Measurements from ENCODE around the gene CCT6B. TPM values are rescaled to one million over a fixed set of nuclear protein-coding genes. Genes with fewer than 3 reads are reported as not detected.

The CCT6B gene
- total RNA-seq, 1 experiment from 2014 or later, result 1.5 TPM

DNA sequence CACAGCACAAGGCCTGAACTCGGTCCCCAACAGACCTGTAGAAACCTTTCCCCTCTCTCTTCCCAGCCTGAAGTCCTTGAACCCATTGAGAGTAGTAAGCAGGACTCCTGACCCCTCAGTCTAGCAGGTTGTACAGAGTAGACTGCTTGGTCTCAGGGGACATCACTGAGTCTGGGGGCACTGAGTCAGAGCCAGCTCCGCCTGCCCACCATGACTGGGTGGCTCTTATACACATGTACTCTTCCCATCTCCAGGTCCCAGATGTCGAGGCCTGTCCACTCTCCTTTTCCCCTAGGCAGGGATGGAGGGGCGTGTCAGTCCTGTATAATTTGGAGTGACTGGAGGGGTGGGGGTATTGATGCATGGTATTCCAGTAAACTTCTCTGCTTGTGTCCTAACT is 42.5 kb upstream of the CCT6B start:
- no peak overlapping the region for H3K27ac ChIP-seq (ENCODE audit: low read length)
- ATAC-seq, result no peak
- in situ Hi-C loops (cut with HindIII; ENCODE audit: low pct_unique_long_range_greater_than_20kb, low sequenced_read_pairs), result no loop called here
- H3K36me3 ChIP-seq (ENCODE audit: control insufficient read depth, insufficient read depth, low read length), result no peaks in the 10 kb centered on the region; the same call in 1 of the 2 replicates
- TF ChIP-seq, protein P1, sequence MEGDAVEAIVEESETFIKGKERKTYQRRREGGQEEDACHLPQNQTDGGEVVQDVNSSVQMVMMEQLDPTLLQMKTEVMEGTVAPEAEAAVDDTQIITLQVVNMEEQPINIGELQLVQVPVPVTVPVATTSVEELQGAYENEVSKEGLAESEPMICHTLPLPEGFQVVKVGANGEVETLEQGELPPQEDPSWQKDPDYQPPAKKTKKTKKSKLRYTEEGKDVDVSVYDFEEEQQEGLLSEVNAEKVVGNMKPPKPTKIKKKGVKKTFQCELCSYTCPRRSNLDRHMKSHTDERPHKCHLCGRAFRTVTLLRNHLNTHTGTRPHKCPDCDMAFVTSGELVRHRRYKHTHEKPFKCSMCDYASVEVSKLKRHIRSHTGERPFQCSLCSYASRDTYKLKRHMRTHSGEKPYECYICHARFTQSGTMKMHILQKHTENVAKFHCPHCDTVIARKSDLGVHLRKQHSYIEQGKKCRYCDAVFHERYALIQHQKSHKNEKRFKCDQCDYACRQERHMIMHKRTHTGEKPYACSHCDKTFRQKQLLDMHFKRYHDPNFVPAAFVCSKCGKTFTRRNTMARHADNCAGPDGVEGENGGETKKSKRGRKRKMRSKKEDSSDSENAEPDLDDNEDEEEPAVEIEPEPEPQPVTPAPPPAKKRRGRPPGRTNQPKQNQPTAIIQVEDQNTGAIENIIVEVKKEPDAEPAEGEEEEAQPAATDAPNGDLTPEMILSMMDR (IDR thresholded peaks at IDR 0.05), result no peak
- TF ChIP-seq SIN3A (IDR thresholded peaks at IDR 0.05; ENCODE audit: borderline replicate concordance, insufficient read depth, low read depth, low read length) (no peak), TCF7L2 (IDR thresholded peaks at IDR 0.05; ENCODE audit: low read depth, low read length) (no peak)
- TF ChIP-seq, protein P2, sequence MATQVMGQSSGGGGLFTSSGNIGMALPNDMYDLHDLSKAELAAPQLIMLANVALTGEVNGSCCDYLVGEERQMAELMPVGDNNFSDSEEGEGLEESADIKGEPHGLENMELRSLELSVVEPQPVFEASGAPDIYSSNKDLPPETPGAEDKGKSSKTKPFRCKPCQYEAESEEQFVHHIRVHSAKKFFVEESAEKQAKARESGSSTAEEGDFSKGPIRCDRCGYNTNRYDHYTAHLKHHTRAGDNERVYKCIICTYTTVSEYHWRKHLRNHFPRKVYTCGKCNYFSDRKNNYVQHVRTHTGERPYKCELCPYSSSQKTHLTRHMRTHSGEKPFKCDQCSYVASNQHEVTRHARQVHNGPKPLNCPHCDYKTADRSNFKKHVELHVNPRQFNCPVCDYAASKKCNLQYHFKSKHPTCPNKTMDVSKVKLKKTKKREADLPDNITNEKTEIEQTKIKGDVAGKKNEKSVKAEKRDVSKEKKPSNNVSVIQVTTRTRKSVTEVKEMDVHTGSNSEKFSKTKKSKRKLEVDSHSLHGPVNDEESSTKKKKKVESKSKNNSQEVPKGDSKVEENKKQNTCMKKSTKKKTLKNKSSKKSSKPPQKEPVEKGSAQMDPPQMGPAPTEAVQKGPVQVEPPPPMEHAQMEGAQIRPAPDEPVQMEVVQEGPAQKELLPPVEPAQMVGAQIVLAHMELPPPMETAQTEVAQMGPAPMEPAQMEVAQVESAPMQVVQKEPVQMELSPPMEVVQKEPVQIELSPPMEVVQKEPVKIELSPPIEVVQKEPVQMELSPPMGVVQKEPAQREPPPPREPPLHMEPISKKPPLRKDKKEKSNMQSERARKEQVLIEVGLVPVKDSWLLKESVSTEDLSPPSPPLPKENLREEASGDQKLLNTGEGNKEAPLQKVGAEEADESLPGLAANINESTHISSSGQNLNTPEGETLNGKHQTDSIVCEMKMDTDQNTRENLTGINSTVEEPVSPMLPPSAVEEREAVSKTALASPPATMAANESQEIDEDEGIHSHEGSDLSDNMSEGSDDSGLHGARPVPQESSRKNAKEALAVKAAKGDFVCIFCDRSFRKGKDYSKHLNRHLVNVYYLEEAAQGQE (IDR thresholded peaks at IDR 0.05; ENCODE audit: insufficient read depth in 1 of 2, low read depth in 2 of 2, low read length in 1 of 2), result no peak
- ChIA-PET POLR2A (no interaction called here), CTCF (no interaction called here)
- H3K9me3 ChIP-seq (ENCODE audit: control insufficient read depth, insufficient read depth, low read depth, low read length), result no peaks in the 10 kb centered on the region
- no peaks in the 10 kb centered on the region for H3K27me3 ChIP-seq (ENCODE audit: control insufficient read depth, insufficient read depth, low read length)
- BruUV-seq (replicated peaks), result no TSS peak
- no peaks in the 10 kb centered on the region for H3K4me1 ChIP-seq (ENCODE audit: control insufficient read depth, insufficient read depth, low read length)
- DNase-seq (ENCODE audit: low read depth, low spot score), result no peak
- H3K4me3 ChIP-seq (ENCODE audit: low read depth in 2 of 2, low read length in 2 of 2), result no peak overlapping the region
- intact Hi-C loops (cut with micrococcal nuclease; ENCODE audit: unreplicated experiment), result no loop called here

DNA sequence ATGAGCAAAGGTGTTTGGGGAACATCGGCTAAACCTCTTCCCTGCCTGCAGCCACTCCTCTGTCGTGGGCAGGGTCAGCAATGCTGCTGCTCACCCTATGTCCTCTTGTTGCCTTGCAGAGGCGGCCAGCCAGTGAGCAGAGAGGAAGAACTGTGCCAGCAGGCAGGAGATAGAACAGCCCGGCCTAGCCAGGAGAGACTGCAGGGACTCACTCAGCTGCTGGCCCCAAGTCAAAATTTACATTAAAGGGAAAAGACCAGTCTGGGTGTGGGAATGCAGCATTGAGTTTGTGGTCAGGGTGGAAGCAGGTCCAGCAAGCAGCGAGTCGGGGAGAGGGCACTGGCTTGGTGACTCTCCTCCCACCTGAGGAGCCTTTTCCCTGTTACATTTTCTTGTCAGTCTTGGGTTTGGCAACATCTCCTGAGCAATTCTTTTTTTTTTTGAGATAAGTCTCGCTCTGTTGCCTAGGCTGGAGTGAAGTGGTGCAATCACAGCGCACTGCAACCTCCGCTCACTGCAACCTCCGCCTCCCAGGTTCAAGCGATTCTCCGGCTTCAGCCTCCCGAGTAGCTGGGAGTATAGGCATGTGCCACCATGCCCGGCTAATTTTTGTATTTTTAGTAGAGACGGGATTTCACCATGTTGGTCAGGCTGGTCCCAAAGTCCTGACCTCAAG is 41.8 kb upstream of the CCT6B start:
- Histone ChIP-seq H3K27ac (ENCODE audit: low read length) (no peak overlapping the region), H3K4me1 (ENCODE audit: control insufficient read depth, insufficient read depth, low read length) (no peaks in the 10 kb centered on the region), H3K36me3 (ENCODE audit: control insufficient read depth, insufficient read depth, low read length) (no peaks in the 10 kb centered on the region; the same call in 1 of the 2 replicates), H3K4me3 (ENCODE audit: low read depth in 2 of 2, low read length in 2 of 2) (no peak overlapping the region), H3K9me3 (ENCODE audit: control insufficient read depth, insufficient read depth, low read depth, low read length) (no peaks in the 10 kb centered on the region), H3K27me3 (ENCODE audit: control insufficient read depth, insufficient read depth, low read length) (no peaks in the 10 kb centered on the region)
- ATAC-seq (no peak), DNase-seq (ENCODE audit: low read depth, low spot score) (no peak)
- POLR2A ChIA-PET, result no interaction called here
- intact Hi-C loops (cut with micrococcal nuclease; ENCODE audit: unreplicated experiment), result no loop called here
- in situ Hi-C loops (cut with HindIII; ENCODE audit: low pct_unique_long_range_greater_than_20kb, low sequenced_read_pairs), result no loop called here
- CTCF ChIA-PET, result no interaction called here
- TF ChIP-seq TCF7L2 (IDR thresholded peaks at IDR 0.05; ENCODE audit: low read depth, low read length) (no peak), POLR2AphosphoS5 (IDR thresholded peaks at IDR 0.05; ENCODE audit: low read depth, low read length) (no peak), SIN3A (IDR thresholded peaks at IDR 0.05; ENCODE audit: borderline replicate concordance, insufficient read depth, low read depth, low read length) (no peak)
- TF ChIP-seq, protein P1 (IDR thresholded peaks at IDR 0.05), result no peak
- TF ChIP-seq, protein P2 (IDR thresholded peaks at IDR 0.05; ENCODE audit: insufficient read depth in 1 of 2, low read depth in 2 of 2, low read length in 1 of 2), result no peak
- no TSS peak for BruUV-seq (replicated peaks)

Measured in Panc1 (cell line).